IPS-18c (cell line): ENCODE results near the gene PKD2L1.

Source experiments
- H3K4me3 ChIP-seq: 2 replicates; pipeline ENCODE4 v1.7.0; 2013; ENCODE audit warnings: low read depth, mild to moderate bottlenecking, low read length, moderate library complexity; ENCODE audit not compliant: insufficient read depth
- H3K9me3 ChIP-seq: one replicate; pipeline ENCODE4 v1.6.1; 2013; ENCODE audit warnings: mild to moderate bottlenecking, low read length, moderate library complexity; ENCODE audit not compliant: control insufficient read depth, insufficient read depth

Gene PKD2L1

DNA sequence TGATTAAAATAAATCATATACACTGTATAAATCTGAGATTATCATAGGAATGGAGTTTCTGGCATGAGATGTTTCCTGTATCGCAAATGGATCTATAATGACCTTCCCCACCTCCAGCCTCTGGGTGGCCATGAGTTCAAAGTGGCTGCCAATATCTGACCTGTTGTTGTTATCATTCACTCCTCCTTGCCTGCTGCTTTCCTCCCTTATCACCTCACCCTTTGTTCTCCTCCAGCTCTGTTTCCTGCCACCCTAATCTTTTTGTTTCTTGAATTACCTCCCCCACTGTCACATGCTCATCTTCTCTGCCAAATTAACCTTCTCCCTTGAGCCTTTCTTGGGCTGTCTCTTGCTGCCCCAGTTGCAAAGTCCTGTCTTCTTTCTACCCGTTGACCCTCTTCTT is 29.0 kb upstream of the PKD2L1 start:
- Histone ChIP-seq H3K9me3 (no peaks in the 10 kb centered on the region), H3K4me3 (no peak overlapping the region)

DNA sequence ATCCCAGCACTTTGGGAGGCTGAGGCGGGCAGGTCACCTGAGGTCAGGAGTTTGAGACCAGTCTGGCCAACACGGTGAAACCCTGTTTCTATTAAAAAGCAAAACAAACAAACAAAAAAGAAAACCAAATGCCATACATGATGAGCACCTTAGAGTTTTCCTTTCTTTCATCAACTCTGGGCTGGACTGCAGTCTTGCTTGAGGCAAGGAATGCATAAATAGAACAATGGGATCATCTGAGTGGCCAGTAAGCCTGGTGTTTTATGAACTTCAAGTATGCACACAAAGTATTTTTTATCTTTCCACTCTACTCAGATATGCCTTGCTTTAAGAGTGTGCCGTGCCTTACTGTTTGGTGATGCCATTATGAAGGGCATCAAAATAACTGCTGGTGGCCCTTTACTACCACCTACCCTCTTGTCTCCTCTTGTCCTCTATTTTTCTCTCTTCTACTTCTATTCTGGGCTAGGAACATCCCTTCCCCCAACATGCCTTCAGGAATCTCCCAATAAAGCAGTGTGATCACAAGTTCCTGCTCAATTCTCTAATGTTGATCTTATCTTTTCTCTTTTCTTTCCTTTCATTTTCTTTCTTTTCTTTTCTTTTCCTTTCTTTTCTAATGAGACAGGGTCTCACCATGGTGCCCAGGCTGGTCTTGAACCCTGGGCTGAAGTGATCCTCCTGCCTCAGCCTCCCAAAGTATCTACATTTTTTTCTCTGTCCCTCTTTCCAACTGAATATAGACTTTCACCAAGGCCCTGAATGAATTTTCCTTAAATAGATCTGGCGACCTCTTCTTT is 27.2 kb upstream of the PKD2L1 start:
- Histone ChIP-seq H3K4me3 (no peak overlapping the region), H3K9me3 (no peaks in the 10 kb centered on the region)

DNA sequence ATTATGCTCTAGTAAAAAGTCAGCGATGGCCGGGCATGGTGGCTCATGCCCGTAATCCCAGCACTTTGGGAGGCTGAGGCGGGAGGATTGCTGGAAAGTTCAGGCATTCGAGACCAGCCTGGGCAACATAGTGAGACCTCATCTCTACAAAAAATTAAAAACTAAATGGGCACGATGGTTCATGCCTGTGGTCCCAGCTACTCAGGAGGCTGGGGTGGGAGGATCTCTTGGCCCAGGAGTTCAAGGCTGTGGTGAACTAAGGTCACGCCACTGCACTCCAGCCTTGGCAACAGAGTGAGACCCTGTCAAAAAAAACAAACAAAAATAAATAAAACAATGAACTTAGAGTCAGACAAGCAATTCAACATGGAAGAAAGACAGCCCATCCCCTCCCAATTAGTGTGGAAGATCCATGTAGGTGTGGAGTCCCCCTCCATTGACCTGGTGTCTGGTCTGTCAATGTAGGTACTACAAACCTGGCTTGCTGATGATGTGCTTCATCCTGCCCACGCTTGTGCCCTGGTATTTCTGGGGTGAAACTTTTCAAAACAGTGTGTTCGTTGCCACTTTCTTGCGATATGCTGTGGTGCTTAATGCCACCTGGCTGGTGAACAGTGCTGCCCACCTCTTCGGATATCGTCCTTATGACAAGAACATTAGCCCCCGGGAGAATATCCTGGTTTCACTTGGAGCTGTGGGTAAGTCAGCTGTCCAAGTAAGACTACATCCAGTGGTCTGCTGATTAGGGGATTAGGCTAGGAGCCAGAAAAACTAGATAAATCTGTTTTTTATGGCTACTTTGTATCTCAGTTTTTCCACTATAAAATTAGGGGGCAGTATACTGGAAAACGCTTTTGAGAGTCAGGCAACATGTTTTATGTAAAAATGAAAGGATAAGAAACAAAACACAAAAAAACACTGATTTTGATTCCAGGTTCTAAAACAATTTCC is 26.3 kb upstream of the PKD2L1 start:
- H3K4me3 ChIP-seq: no peak overlapping the region
- H3K9me3 ChIP-seq: no peaks in the 10 kb centered on the region

DNA sequence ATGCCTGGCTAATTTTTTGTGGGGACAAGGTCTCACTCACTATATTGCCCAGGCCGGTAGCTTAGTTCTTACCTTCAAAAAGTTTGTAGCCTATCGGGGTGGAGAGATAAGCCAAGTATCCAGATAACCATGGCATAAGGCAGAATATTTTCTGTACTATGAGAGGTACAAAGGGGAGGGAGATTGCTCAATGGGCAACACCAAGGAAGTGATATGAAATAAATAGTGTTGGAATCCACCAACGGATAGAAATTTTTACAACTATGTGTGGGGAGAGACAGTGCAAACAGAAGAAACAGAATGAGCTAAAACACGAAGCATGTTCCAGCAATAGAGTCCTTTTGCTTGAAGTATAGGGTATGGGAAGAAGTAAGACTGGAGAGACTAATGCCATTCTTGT is 25.1 kb upstream of the PKD2L1 start:
- Histone ChIP-seq H3K9me3 (no peaks in the 10 kb centered on the region), H3K4me3 (no peak overlapping the region)

DNA sequence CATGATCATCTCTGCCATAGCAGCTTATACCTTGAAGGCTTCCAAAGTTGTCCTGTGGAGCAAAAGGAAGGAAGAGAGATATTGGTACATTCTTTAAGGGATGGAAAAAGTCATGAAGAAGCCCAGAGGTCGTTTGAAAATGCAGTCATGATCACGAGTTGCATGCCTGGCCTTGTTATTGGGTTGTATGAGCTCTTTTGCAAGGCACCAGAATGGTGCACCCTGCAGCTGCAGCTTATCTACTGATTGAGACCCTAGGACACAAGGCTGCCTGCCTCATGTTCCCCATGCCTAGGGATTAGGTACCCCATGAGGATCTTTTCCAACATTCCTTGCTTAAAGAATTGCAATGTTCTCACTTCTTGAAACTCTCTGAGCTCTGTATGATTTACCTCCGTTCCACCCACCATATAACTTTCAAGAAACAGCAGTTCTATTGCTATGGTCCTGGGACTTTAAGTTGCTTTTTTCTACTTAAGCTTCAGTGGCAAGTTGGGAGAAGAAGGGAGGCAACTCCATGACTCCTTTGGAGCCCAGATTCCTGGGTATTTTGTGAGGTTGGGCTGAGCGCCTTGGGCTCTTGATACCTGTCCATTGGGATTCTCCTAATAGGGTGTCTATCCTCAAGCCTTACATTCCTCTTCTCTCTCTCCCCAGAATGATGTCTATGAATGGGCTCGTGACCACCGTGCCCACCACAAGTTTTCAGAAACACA is 23.9 kb upstream of the PKD2L1 start:
- Histone ChIP-seq H3K4me3 (no peak overlapping the region), H3K9me3 (no peaks in the 10 kb centered on the region)

DNA sequence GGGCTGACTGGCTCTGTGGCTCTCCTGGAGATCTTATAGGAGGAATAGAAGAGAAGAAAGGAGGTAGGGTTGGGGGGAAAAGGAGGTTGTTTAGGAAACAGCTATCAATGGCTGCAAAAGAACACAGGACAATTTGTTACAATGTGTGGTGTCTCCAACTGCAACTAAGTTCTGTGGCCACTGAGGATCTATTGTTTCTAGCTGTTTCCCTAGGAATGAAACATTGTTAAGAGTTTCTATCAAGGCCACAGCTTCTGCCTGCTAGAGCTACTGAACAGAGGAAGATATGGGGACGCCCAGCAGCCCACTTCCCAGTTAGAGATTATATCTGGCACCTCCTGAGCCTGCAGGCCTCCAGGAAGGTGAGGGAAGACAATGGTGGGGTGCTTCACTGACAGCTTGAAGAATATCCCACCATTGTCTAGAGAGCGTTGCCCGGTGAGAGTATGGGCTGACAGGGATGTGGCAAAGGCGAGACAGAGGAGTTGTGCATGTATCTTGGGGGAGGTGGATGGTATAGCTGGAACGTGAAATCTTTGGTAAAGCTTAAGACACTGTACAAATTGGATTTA is 21.0 kb upstream of the PKD2L1 start:
- Histone ChIP-seq H3K9me3 (no peaks in the 10 kb centered on the region), H3K4me3 (no peak overlapping the region)

DNA sequence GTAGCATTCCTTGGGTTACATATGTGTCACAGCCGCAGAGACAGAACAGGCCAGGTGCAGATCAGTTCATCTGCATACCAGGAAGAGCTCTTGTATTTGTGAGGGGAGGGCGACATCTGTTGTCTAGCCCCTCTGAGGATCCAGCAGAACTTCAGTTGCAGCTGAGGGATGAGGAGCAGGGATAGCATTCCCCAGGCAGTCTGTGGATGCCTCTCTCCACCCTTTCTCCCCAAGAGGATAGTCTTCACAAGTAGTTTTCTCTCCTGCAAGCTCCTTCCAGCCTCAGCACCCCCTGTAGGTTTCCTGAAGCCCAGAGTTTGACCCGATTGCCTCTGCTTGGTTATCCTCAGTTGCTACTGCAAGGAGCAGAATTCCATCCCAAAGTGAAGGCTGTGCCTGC is 19.6 kb upstream of the PKD2L1 start:
- H3K9me3 ChIP-seq: no peaks in the 10 kb centered on the region
- H3K4me3 ChIP-seq: peak overlapping the region; percentile 96

DNA sequence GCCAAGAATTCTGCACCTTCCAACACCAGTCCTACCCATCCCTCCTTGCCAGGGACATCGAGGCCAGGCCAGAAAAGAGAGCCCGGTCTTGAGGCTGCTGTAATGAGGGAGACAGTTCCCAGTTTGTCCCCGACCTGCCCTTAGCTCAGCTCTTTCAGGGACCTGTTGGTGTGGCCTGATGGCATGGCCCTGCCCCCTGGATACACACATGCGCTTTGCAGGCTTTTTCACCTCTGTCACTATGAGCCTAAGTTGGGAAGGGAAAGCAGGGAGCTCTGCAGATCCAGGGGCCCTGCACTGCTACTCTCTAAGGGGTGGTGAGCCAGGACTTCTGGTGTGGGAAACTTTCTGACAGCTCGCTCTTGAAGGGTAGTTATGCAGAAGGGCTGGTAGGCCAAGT is 19.1 kb upstream of the PKD2L1 start:
- Histone ChIP-seq H3K9me3 (no peaks in the 10 kb centered on the region), H3K4me3 (peak overlapping the region; percentile 96)

DNA sequence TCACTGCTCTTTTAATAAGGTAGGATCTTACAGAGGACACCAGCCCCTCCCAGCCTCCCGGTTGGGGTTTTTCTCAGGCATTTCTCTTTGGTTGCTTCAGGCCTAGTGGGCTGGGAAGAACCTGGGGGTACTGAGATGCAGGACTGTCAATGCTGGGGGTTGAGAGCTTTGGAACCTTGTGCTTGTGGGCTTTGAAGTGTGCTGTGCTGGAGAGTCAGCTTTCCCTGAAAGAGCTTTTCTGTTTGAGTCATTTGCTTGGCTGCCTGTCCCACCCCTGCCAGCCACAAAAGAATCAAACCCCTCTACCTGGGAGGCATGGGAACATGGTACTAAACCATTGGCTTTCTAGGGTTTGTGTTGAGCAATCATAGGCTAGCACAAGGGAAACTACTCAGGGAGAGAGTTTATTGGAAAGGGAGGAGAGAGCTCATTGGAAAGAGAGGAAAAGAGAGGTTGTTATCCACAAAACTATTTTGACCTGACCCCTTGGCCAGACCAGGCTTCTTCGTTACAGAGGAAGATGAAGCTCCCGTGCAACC is 18.4 kb upstream of the PKD2L1 start:
- Histone ChIP-seq H3K4me3 (peak overlapping the region; percentile 96), H3K9me3 (no peaks in the 10 kb centered on the region)

DNA sequence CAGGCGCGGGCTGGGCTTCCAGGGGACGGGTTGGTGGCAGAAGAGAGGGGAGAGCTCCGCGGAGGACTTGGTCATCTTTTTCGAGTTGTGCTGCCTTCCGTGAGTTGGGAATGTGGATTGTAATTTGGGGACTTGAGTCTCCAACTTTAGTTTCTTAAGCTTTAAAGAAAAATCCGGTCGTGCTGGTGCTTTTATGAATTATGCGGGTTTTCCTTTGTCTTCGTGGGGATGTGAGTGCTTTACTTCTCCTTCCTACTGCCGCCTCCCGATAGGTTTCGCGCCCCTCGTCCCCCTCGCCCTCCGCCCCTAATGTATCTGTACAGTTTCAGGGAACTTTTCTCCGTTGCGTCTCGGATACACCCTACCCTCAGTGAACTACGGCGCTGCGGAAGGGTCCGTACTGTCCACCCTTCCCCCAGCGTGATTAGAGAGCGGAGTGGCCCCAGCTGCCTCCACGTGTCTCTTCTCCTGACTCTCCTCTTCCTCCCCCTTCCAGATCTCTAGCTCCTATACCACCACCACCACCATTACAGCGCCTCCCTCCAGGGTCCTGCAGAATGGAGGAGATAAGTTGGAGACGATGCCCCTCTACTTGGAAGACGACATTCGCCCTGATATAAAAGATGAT is 17.7 kb upstream of the PKD2L1 start:
- Histone ChIP-seq H3K4me3 (peak overlapping the region; percentile 96), H3K9me3 (no peaks in the 10 kb centered on the region)

DNA sequence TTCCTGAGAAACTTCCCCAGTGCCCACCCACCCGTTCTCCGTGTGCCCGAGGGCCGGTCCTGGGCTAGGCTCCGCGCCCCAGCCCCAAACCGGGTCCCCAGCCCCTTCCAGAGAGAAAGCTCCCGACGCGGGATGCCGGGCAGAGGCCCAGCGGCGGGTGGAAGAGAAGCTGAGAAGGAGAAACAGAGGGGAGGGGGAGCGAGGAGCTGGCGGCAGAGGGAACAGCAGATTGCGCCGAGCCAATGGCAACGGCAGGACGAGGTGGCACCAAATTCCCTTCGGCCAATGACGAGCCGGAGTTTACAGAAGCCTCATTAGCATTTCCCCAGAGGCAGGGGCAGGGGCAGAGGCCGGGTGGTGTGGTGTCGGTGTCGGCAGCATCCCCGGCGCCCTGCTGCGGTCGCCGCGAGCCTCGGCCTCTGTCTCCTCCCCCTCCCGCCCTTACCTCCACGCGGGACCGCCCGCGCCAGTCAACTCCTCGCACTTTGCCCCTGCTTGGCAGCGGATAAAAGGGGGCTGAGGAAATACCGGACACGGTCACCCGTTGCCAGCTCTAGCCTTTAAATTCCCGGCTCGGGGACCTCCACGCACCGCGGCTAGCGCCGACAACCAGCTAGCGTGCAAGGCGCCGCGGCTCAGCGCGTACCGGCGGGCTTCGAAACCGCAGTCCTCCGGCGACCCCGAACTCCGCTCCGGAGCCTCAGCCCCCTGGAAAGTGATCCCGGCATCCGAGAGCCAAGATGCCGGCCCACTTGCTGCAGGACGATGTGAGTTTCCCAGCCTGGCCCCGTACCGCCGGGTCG is 16.9 kb upstream of the PKD2L1 start, which contains the start of gene SCD:
TSS of gene SCD (plus strand) at position 469 of the 803 bp plus-strand sequence. CDS start at position 741, 272 bp downstream.
- Histone ChIP-seq H3K9me3 (no peaks in the 10 kb centered on the region), H3K4me3 (peak within 1 kb of the TSS; percentile 96)

DNA sequence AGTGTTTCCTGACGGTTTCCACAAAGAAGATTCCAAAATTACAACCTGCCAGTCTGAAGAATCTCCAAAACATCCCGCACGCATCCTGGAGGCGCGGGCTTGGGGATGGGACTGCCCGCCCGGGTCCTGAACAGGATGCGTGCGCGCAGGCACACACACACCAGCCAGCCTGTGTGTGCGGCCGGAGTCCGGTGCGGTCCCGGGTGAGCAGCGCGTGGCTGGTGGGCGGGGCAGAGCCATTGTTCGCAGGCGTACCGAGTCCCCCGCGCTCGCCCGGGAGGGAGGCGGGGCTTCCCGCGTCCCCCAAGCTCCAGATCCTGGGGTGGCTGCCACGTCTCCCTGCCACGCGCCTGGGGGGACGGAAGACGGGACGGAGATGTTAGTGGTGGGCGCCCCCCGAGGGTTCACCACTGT is 16.3 kb upstream of the PKD2L1 start:
- Histone ChIP-seq H3K4me3 (peak overlapping the region; percentile 96), H3K9me3 (no peaks in the 10 kb centered on the region)

DNA sequence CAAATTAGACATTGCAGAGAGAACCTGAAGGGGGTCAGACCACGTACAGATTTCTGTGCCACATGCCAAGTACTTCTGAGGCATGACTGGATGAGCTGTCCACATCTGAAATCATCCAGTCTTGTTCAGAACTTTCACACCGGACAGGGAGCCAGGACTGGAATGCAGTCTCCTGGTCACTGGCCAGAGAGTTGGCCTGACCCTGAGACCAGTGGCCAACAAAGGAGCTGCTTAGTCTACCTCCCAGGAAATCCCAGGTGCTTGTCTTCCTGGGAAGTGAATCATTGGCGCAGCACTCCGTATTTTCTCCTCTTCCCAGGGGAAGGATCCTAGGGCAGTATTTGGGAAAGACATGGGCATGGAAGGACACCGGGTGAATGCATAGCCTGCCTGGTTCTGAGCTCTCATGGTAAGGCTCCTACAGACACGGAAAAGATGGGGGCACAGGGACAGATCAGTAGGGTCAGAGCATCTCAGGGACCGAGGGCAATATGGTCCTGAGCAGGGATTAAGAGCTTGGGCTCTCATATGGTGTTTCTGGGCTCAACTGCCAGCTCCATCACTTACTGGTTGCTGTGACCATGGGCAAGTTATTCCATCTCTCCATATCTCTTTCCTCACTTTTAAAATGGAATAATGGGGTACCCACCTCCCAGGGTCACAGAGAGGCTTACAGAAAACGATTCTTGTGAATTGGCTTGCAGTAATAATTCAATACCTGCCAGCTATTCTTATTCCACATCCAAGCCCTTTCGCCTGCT is 15.7 kb upstream of the PKD2L1 start:
- peak overlapping the region; percentile 96 for H3K4me3 ChIP-seq

DNA sequence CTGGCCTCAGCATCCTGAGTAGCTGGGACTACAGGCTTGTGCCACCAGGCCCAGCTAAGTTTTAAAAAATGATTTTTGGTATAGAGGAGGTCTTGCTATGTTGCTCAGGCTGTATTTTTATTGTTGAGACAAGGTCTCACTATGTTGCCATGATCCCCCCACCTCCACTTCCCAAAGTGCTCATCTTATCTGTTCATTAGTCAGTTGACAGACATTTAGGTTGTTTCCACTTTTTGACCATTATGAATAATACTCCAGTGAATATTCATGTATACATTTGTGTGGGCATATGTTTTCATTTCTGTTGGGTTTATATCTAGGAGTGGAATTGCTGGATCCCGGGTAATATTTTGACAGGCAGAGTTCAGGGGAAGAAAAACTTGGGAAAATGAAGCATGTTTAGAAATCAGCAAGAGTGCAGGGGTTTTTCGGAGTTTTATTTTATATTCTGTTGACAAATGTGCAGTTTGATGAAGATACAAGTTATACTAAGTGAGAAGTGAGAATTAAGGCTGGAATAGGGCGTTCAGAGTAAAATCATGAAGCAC is 14.3 kb upstream of the PKD2L1 start:
- Histone ChIP-seq H3K9me3 (no peaks in the 10 kb centered on the region), H3K4me3 (no peak overlapping the region)

More for the DNA sequence above, 15.7 kb upstream of the PKD2L1 start:
- no peaks in the 10 kb centered on the region for H3K9me3 ChIP-seq

DNA sequence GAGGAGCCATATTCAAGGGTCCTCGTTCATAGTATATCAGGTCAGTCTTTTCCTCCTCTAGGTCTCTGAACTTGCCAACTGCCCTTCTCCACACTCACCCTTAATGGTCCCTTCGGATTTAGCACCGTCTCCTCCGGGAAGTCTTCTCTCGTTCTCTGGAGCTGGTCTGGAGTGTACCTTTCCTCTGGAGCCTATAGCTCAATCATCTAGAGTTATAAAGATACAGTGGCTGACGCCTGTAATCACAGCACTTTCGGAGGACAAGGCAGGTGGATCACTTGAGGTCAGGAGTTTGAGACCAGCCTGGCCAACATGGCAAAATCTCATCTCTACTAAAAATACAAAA is 12.6 kb upstream of the PKD2L1 start:
- no peaks in the 10 kb centered on the region for H3K9me3 ChIP-seq
- no peak overlapping the region for H3K4me3 ChIP-seq
